Measurements from ENCODE around the gene ADAM12.
"Not testable (repeated sequence)": the region's sequence is repeated elsewhere in the genome, so short reads cannot be mapped to it uniquely, and the experiment has no call there.

The ADAM12 gene

DNA sequence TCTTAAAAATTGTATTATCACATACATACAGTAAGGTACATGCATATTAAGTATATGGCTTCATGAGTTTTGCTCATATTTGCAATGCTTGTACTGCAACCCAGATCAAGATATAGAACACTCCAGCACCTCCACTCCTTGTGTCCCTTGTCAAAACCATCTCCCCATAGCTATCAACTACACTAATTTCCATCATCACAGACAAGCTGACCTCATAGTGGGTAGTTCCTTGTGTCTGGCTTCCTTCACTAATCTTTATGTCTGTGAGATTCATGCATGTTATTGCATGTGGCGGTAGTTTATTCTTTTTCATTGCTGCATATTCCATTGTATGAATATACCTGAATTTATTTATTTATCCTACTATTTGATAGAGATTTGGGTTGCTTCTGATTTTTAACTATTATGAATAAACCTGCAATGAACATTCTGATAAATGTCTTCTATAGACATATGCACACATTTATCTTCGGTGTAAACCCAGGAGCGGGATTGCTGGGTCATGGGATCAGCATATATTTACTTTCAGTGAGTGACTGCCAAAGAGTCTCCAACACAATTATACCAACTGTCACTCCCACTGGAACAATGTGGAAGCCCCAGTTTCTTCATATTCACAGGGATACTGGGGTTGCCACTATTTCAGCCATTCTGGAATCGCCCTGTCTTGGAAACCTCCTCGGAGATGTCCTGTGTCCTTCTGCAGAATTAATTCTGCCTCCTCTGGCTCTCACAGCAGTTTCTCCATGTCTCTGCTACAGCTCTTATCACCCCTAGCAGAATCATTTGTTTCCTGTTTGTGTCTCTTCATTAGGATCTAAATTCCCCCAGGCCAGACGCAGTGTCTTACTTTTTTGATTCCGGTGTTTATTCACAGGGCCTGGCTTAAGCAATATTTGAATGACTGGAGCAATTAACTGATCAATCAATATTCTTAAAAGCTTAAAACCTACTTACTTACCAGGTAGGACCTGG is 14.7 kb upstream of the ADAM12 start:
- DNase-seq (ENCODE audit: low spot score): no peak

DNA sequence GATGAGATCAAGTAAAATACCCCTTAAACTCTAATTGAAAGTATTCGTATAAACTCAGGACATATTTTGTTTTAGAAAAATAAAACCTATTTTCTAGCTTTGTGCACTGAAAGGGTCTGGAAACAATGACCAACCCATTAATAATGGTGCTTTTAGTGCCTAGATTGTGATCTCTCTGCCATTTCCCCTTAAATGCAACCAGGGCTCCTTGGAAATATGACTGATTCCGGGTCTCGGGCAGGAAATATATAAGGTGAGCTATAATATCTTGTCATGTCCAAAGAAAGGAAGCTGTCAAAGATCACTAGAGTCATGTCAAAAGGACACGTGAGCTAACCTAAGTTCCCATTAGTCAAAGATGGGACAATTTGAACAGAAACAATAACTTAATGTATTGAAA is 12.4 kb upstream of the ADAM12 start:
- no peak for DNase-seq (ENCODE audit: low spot score)

DNA sequence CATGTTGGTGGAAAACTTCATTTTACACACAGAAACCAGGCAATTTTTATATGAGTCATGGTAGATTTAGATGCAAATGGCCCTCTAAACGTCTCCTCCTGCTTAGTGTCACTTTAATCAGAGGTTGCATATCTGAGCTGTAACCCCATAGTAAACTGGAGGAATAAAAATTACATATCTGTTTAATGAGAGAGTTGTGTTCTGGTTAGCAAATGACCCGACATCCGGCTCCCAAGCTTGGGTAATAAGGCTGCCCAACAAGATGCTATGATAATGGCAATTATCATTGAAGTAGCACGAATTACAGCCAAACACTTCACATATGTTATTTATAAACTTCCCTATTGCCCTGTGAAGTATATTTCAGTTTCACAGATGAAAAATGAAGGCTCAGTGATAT is 10.6 kb upstream of the ADAM12 start:
- DNase-seq (ENCODE audit: low spot score): no peak

DNA sequence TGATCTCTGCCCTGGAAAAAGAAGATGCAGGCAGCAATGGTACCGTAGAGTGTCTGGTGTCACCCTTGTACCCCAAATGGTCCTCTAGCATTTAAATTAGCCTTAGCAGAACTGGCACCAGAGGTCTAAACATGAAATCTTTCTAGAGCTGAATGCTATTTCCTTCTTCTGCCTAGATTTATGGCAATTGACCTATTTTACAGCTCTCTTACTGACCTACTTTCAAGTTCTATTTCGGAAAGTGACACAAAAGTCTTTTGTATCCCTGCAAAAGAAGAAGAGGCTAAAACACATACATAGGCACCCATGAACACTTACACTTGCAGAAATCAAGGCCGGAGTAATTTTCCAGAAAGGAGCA is 10.1 kb upstream of the ADAM12 start:
- DNase-seq (ENCODE audit: low spot score): no peak

DNA sequence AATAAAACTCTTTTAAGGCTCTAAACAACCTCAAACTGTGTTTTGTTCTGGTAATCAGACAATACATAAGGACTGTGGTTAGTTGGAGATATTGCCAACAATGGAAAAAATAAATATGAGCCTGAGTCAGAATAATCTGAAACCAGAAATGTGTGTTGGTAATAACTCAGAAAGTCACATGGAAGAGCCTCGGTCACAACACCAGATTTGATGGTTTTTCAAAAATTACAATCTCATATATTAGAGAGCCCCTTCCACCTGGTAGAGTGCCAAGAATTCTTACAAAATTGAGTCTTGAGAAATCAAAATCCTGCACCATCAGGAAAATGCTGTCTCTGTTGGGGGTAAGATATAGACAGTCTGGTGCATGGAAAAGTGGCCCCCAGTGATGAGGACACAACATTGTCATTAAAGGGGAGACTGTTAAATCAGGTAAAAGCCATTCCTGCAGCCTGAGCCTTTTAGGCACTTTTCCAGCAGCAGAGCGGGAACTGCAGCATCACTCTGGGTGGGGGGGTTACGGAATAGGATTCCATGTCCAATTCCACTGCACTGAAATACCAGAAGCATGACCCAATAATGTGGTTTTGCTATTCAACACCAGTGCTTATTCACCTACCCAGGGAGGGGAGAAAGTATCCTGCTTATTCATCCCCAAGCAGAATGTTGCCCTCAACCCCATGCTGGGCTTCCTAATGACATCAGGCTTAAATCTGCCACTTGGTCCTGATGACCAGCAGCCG is 9.5 kb upstream of the ADAM12 start:
- DNase-seq (ENCODE audit: low spot score): no peak

DNA sequence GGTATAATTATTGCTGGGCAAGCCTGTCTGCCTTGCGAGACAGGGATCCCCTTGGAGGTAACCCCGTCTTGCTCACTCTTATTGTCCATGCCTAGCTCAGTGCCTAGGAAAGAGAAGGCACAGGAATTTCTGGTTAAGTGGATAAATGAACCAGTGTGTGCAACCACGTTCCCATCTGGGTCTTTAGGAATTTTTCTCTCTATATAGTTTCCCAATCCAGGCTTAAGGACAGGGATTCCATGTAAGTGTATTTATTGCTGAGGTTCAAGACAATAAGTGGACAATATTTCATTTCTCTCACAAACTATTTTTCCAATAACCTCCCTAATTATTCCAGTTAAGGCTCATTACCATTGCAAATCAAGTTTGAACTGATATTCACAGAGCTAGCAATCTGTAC is 8.9 kb upstream of the ADAM12 start:
- no peak for DNase-seq (ENCODE audit: low spot score)

DNA sequence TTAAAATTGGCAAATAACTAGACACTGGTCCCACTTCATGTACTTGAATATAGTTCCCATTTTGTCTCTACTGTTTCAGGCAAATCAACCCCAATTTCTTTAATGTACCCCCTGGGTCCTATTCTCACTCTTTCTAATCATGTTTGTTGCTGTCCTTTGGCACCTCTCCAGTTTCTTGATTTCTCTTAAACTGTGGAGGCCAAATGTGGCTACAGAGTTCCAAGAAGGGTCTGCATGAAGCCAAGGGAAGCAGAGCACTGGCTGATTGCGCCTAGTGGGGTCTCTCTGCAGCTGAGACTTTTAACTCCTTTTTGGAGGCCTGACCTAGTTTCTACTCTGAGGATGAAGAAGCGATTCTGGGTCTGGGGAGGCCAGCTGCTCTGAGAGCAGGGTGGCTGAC is 6.7 kb upstream of the ADAM12 start:
- DNase-seq (ENCODE audit: low spot score): no peak

DNA sequence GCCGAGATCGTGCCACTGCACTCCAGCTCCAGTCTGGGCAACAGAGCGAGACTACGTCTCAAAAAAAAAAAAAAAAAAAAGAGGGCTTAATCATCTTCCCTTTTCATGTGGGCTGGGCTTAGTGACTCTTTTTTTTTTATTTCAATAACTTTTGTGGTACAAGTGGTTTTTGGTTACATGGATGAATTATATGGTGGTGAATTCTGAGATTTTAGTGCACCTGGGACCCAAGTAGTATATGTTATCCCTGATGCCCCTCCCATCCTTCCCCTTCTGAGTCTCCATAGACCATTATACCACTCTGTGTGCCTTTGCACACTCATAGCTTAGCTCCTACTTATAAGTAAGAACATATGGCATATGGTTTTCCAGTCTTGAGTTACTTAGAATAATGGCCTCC is 4.8 kb upstream of the ADAM12 start:
- no peak for DNase-seq (ENCODE audit: low spot score)

DNA sequence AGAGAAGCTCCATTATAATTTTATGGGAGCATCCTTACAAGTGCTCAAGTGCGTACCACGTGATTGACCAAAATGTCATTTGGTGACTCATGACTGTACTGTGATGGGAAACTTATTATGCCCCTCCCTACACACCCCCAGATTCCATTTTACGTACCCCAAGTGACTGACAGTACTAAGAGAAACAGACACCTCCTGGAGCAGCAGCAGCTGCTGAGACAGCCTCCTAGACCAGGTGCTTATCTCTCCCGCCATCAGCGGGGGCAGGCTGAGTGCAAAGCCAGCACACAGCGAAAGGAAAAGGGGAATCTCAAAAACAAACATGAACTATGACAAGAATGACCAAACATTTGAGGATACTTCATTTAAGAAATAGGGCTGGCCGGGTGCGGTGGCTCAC is 4.2 kb upstream of the ADAM12 start:
- peak; percentile 84 for DNase-seq (ENCODE audit: low spot score)

DNA sequence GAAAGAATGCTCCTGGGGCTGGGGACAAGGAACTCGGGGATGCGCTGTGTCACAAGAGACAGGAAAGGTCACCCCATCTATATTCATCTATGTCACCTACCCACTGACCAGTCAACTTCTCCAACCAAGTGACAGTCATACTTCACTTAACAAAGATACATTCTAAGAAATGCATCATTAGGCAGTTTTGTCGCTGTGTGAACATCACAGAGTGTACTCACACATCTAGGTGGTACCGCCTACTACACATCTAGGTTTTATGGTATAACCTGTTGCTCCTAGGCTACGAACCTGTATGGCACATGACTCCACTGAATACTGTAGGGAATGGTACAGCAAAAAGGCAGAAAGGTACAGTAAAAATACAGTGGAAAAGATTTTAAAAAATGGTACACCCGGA is 3.8 kb upstream of the ADAM12 start:
- DNase-seq (ENCODE audit: low spot score): no peak

DNA sequence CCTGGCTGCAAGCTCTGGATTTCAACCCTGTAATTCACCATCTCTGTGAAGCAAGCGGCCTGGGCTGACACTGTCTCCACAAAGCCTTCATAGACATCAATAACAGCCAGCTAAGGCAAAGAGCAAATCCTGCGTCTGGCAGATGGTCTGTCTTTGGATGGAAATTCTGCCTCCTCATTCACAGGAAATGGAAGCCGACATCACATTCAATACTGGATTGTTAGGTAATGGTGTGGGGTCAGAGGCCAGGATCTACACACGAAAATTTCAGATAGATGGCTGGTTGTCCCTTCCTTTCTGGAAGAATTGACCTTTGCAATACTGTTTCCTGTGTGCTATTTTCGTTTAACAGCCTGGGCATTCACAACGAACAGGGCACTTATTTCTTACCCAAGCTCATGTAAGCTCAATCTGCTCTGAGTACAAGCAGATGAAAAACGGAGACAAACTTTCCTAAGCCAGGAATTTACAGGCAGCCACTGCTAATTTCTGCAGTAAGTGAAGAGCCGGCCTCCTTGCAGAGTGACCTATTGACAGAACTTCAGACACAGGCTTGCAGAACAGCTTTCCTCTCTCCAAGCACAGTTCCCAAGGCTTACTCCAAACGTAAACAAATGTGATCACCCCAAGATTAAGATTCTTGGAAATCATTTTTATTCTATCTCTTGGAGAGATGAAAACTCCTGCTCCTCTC is 3.1 kb upstream of the ADAM12 start:
- DNase-seq (ENCODE audit: low spot score): no peak

DNA sequence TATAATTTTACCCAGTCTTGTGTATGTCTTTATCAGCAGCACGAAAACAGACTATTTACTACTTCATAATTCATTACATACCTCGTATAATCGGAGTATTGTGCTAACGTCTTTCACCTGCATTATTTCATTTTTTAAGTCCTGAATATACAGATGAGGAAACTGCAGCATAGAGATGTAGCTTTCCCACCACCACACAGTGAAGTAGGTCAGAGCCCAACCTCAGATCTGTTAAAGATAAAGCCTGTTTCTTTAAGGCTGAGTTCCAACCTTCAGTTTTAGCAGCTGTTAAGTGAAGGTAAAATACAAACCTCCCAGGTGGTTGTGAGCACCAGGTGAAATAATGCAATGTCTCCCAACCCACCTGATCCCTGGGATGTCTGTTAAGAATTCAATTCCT is 2.0 kb upstream of the ADAM12 start:
- no peak for DNase-seq (ENCODE audit: low spot score)

DNA sequence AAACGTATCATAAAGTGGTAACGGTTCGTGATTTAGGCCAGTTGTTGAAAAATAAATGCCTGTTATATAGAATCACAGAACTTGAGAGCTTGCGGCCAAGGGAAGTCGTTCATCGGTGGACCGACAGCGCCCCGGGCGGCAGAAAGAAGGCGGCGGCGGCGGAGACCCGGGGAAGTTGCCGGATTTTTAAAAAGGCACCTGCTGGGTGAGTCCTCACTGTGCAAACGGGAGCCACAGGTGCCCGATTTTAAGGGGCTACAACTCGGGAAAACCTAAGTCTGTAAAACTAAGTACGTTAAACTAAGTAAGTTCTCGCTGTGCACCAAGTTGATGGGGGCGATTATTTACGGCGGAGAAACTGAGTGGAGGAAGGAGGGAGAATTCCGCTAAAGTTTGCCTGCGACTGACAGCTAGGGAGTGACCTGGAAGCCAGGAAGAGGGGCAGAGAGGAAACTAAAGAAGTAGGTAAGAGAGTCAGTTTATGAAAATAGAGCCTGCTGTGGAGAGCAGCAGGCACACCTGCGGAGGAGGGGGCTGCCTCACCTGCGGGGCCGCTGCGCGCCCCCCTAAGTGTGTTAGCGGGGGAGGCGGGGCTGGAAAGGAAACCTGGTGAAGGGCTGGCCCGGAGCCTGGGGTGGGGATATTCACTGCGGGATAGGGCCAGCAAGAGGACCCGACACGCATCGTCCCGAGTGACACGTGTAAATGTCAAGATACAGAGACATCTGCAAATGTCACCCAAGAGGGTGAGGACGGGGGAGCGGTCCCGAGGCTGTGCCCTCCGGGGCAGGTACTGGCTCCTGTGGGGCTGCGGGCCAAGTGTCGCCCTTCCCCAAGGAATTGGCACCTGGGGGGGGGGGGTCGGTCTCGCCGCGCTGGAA is 996 bp downstream of the ADAM12 start:
- peak; percentile 63 for DNase-seq (ENCODE audit: low spot score)

DNA sequence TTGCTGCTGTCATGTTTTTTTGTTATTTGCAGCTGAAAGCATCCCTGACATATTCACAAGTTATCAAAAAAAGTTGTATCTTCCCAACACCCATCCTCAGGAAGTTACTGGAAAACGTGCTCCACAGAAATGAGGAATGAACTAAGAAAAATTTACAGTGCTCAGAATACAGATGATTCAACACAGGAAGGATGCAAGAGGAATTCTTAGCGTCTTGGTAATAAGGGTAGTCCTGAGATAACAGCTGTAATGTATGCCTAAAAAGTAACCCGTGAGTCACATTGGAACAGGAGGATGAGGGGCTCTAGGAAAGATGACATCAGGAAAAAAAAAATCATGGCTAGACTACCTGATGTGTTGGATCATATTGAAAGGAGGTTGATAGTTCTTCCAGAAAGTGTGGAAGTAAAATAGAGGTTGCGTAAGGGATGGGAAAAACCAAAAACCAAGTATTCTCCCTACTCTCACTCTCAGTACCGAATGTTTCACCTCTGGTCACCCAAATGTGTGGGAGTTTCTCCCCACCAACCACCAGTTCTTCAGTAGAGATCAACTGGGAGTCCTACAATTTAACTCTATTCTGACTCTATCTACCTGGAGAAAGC is 3.9 kb downstream of the ADAM12 start:
- DNase-seq (ENCODE audit: low spot score): no peak

DNA sequence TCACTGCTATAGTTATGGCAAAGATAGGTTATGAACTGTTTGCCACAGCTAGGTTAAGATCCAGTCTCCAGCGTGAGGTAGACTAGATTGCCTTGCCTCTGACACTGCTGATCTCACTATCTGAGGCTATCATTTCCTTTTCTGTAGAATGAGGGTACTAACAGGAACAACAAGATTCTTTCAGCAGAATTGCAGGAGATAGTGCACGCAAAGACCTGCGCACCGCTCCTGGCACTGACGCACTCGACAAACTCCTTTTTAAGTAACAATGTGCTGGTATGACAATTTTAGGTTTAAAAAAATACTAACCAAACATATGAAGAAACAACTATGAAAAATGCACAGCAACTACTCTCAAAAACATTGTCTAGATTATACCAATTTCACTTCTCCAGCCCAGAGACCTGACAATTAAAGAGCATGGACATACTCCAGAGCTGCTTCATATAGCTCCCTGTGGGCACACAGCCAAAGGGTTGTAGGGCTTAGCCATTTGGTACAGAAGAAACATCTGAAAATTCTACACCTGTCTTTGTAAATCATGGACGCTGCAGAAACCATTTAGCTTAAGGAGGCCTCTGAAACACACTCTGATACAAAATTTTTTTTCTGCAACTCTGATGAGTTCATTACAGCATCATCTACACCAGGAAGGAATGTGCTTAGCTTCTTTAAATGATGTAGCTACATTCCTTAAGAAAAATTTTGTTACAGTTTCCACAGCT is 7.8 kb downstream of the ADAM12 start:
- DNase-seq (ENCODE audit: low spot score): no peak

DNA sequence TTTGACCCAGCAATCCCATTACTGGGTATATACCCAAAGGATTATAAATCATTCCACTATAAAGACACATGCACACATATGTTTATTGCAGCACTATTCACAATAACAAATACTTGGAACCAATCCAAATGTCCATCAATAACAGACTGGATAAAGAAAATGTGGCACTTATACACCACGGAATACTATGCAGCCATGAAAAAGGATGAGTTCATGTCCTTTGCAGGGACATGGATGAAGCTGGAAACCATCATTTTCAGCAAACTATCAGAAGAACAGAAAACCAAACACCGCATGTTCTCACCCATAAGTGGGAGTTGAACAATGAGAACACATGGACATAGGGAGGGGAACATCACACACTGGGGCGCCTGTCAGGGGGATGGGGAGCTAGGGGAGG is 9.1 kb downstream of the ADAM12 start:
- not testable (repeated sequence) for DNase-seq (ENCODE audit: low spot score)

DNA sequence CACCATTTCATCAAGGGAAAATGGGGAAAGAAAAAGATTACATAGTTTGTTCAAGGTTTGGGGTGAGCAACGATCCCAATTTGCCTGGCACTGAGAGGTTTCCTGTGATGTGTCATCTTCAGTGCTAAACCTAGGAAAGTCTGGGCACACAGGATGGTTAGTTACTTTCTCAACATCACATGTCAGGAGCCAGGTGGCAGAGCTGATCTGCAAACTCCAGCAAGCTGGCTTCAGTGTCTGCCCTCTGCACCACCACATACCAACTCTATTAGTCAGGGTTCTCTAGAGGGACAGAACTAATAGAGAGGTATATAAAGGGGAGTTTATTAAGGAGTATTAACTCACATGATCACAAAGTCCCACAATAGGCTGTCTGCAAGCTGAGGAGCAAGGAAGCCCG is 11.3 kb downstream of the ADAM12 start:
- DNase-seq (ENCODE audit: low spot score): no peak

DNA sequence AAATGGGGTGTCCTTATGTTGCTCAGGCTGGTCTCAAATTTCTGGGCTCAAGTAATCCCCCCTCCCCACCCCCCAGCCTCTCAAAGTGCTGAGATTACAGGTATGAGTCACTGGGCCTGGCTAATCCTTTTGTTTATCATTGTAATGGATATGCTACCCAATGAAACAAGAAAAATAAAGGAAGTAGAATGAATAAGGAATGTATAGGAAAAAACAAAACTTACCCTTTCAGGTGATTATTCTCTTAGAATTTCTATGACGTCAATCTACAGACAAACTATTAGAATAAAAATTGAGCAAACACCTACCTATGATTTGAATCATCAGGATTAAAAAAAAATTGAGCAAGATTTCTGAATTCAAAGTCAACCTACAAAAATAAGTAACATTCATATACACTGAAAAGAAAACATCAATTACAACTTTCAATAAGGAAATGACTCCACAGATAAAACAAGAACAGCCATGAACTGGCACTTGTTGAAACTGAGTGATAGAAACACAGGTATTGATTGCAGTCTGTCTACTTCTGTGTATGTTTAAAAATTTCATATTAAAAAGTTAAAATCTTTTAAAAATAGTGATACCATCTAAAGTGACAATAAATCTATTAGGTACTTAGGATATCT is 12.2 kb downstream of the ADAM12 start:
- DNase-seq (ENCODE audit: low spot score): no peak

DNA sequence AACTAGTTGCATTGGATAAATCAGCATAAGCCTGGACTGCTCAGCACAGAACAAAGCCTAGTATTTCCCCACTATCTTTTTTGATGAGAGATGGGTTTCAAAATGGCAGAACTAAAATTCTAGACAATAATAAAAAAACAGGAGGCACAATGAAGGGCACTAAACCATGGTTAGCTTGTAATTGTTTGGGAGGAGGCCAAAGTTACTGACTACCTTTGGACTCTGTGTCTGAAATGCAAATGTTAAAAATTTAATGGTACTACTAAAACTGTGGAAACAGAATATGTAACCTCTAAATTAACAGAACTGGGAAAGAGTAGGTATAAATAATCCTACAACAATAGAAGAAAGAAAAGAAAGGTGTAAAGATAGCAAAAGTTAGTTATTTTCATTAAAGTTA is 13.0 kb downstream of the ADAM12 start:
- no peak for DNase-seq (ENCODE audit: low spot score)

DNA sequence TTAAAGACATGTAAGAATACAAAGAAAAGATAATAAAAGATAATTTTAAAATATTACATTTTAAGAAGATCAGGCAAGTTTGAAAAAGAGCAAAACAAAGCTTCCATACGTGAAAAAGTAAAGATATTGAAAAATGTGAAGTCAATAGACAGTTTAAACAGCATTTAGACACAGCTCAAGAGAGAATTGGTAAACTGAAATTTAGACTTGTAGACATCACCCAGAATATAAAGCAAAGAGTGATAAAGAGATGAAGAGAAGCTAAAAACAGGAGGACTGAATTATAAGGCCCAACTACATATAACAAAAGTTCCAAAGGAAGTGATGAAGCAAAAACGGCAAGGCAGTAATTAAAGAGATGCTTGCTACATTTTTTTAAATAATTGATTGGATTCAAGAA is 13.8 kb downstream of the ADAM12 start:
- DNase-seq (ENCODE audit: low spot score): no peak

Measured in putamen (tissue), 1 donor.